ENCODE data around the gene INSL3. TPM values are rescaled to one million over a fixed set of nuclear protein-coding genes. Genes with fewer than 3 reads are reported as not detected.
A peak's percentile ranks its signal among the peaks of the same experiment; 100 is the strongest.

Gene INSL3
- total and polyA plus RNA-seq, 2 of the 13 experiments (the other 11 are each of a cell fraction or from before 2014, with no cell fraction given): 0.30 TPM; not detected in 1

- TF ChIP-seq ARHGAP35 (CRISPR knock-in tag; IDR thresholded peaks at IDR 0.05; ENCODE audit: borderline replicate concordance) (no peak), ZNF512B (CRISPR knock-in tag; IDR thresholded peaks at IDR 0.05; ENCODE audit: borderline replicate concordance) (no peak), ZNF329 (CRISPR knock-in tag; IDR thresholded peaks at IDR 0.05; ENCODE audit: low read depth) (no peak), HOXA9 (CRISPR knock-in tag; IDR thresholded peaks at IDR 0.05; ENCODE audit: borderline replicate concordance) (no peak), ZNF235 (CRISPR knock-in tag; IDR thresholded peaks at IDR 0.05; ENCODE audit: borderline replicate concordance) (no peak), ZNF510 (CRISPR knock-in tag; IDR thresholded peaks at IDR 0.05; ENCODE audit: low read depth) (peak; percentile 52; the same call in 1 of the 2 replicates), IRX3 (CRISPR knock-in tag; IDR thresholded peaks at IDR 0.05; ENCODE audit: borderline replicate concordance, low read depth) (no peak), TRAFD1 (CRISPR knock-in tag; IDR thresholded peaks at IDR 0.05; ENCODE audit: borderline replicate concordance) (no peak), IRF9 (CRISPR knock-in tag; IDR thresholded peaks at IDR 0.05; ENCODE audit: borderline replicate concordance) (peak; percentile 72; the same call in 1 of the 2 replicates), ZMYM2 (CRISPR knock-in tag; IDR thresholded peaks at IDR 0.05) (no peak), DRAP1 (CRISPR knock-in tag; IDR thresholded peaks at IDR 0.05) (no peak), HNRNPUL1 (IDR thresholded peaks at IDR 0.05; ENCODE audit: low read depth, low read length) (no peak), ZNF737 (CRISPR knock-in tag; IDR thresholded peaks at IDR 0.05; ENCODE audit: borderline replicate concordance) (no peak), ZFP62 (CRISPR knock-in tag; IDR thresholded peaks at IDR 0.05) (no peak), PITX1 (CRISPR knock-in tag; IDR thresholded peaks at IDR 0.05) (no peak), ZSCAN31 (CRISPR knock-in tag; IDR thresholded peaks at IDR 0.05; ENCODE audit: low read depth) (no peak), ZNF670 (CRISPR knock-in tag; IDR thresholded peaks at IDR 0.05; ENCODE audit: borderline replicate concordance) (no peak), IRF1 (CRISPR knock-in tag; IDR thresholded peaks at IDR 0.05; ENCODE audit: low read depth) (no peak), KLF12 (CRISPR knock-in tag; IDR thresholded peaks at IDR 0.05; ENCODE audit: borderline replicate concordance) (no peak), TBP (CRISPR knock-in tag; IDR thresholded peaks at IDR 0.05) (no peak), TCF7L2 (IDR thresholded peaks at IDR 0.05; ENCODE audit: low read depth, low read length) (no peak), PAX8 (CRISPR knock-in tag; IDR thresholded peaks at IDR 0.05; ENCODE audit: borderline replicate concordance) (no peak)
Observed at GRCh38 chr19:17847538-17848366, 26.4 kb upstream of the INSL3 start, which contains the start of gene JAK3 (continued).
